IPS-11a (cell line): Measurements from ENCODE around the gene ABCC10.
"Not testable (repeated sequence)": the region's sequence is repeated elsewhere in the genome, so short reads cannot be mapped to it uniquely, and the experiment has no call there.

Experiments used
- H3K4me3 ChIP-seq: one replicate; pipeline ENCODE4 v1.5.1; 2013; ENCODE audit warnings: low read depth, low read length, control low read depth

Gene ABCC10

DNA sequence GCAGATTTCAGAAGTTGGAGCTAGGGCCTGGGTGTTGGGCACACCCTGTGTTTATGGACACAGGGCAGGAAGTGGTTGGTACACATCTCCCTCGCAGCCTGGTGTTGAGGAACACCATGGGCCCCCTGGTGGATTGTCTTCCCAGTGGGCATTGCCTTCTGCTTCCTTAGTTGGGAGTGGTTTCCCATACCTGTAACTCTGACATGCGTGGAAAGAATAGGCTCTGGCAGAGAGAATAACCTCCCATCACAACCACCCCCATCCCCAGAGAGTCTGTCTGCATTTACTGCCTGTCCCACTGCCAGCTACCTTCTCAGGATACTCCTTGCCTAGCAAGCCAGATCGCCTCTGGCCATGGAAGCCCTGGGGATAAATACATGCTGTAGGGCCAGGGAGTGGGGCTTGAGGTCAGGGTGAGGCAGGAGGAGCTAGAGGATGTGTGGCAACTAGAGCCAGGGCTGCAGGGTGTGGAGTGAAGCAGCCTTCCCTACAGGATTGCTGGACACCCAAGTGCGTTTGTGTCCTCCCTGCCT lies 68.1 kb downstream of the ABCC10 start:
- H3K4me3 ChIP-seq: no peak overlapping the region

DNA sequence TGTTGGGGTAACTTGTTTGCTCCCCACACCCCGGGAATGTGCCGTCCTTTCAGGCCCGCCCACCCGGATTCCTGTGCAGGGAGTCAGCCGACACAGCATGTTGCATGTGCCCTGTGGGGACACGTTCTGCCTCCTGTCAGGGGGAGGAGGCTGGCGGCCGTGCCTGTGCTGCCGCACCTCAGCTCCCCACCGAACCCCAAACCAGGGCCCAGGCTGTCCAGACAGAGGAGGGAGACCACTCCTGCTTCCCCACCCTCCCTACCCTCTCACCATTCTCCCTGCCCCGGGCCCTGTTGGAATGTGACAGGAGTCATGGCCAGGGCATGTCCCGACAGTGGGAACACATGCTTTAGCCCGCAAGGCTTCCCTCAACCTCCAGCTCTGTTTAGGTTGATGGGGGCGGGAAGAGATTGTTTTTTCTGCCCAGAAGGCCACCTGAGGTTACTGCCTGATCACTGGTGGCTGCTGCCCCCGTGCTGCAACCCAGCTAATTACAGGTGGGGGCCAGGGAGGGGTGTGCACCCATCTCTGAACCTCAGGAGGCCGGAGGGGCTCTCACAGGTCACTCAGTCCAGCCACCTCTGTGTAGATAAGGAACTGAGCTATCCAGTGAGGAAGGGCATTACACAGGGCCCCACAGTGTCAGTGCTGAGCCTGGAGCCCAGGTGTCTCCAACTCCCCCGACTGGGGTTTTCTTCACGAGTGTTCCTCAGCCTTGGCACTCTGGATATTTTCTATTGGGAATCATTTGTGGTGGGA lies 69.2 kb downstream of the ABCC10 start:
- no peak overlapping the region for H3K4me3 ChIP-seq

DNA sequence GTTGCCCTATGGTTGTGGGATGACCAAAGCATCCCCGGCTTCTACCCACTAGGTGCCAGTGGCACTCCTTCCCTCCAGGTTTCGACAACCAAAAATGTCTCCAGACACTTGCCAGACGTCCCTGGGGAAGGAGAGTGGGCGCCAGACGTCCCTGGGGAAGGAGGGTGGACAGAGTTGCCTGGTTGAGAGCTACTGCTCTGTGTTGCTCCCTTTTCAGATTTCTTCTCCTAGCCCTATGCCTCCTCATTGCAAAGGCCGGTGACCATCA lies 69.7 kb downstream of the ABCC10 start:
- no peak overlapping the region for H3K4me3 ChIP-seq

GRCh38 chr6:43497689-43498088 lies 70.3 kb downstream of the ABCC10 start:
- H3K4me3 ChIP-seq: no peak overlapping the region

DNA sequence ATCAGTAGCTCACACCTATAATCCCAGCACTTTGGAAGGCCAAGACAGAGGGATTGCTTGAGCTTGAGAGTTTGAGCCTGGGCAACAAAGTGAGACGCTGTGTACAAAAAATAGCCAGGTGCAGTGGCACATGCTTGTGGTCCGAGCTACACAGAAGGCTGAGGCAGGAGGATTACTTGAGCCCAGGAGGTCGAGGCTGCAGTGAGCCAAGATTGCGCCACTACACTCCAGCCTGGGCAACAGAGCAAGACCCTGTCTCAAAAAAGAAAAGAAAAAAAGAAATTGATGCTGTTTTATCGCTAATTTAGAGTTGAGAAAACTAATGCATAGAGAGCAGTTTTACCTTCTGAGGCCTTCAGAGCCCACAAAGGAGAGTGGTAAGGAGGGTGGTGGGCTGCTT lies 71.0 kb downstream of the ABCC10 start:
- H3K4me3 ChIP-seq: not testable (repeated sequence)

- no peak overlapping the region for H3K4me3 ChIP-seq
Observed at GRCh38 chr6:43499028-43499815, 71.9 kb downstream of the ABCC10 start.
